NCI-H146 (cell line): Measurements from ENCODE around the gene MOB1B.
"Not testable (repeated sequence)": the region's sequence is repeated elsewhere in the genome, so short reads cannot be mapped to it uniquely, and the experiment has no call there.

Experiments
- DNase-seq: peaks from one replicate; lab custom pipeline; 2025; lab: John Stamatoyannopoulos, UW

MOB1B gene

DNA sequence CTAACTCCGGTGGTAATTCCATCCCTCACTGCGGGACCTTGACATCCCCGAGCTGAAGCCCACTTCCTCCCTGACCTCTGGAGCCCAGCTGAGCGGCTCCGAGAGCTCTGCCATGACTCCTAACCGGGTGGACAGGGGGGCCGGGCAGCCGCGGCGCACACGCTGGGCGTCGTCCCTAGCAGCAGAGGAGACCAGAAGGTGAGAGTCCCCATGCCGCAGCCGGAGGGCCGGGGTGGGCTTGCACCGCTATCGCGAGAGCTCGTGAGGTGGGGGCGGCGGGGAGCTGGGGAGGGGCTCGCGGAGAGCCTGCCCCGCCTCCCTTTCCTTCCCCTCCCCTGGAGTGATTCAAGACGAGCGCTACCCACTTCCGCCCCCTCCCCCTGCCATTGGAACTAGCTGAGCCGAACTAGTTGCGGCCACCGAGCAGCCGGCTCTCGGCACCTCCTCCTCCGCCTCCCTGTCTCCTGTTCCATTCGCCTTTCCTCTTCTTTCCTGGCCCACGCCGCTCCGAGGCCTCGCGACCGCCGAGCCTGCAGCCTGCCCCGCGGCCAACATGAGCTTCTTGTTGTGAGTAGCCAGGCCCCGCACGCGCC is at the start of gene MOB1B:
MOB1B (plus strand) TSS at position 386 of the 593 bp plus-strand sequence; CDS start at position 554, 168 bp downstream.
- peak; percentile 89 for DNase-seq

- DNase-seq, result no peak
Observed at GRCh38 chr4:70855464-70855863, 46.7 kb upstream of the MOB1B start.

DNA sequence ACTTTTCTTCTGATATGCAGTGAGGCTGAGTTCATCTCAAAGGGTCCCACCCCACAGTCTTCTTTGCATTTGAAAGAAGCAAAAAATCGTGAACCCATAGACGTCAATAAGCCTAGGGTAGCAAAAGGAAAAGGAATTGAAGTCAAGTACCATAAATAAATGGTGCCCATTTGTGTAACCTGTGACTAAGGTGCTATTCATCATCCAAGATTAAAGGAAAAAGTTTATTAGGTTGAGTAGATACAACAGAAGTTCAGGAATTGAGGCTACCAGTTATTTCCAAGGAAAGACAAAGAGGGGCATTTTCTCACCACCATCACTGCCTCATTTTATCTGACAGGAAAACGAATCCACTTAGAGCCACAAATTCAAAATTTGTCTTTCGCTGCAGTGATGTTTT is 43.7 kb upstream of the MOB1B start:
- no peak for DNase-seq

DNA sequence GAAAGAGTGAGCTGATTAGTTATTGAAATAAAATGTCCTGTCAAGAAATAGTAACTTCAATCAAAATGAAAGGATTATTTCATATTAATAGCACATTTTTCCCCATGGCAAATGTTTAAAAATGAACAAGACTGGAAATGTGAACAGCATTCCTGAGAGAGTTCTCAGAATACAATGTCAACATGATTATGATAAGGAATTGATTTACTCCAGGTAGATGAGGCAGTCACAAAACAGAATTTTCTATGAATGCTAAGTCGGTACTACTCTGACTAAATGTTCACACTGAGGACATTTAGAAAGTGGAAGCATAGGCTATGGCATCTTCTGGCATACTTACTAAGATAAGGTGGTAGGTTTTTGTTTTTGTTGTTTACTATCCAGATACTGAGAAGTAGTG is 43.1 kb upstream of the MOB1B start:
- DNase-seq, result no peak

DNA sequence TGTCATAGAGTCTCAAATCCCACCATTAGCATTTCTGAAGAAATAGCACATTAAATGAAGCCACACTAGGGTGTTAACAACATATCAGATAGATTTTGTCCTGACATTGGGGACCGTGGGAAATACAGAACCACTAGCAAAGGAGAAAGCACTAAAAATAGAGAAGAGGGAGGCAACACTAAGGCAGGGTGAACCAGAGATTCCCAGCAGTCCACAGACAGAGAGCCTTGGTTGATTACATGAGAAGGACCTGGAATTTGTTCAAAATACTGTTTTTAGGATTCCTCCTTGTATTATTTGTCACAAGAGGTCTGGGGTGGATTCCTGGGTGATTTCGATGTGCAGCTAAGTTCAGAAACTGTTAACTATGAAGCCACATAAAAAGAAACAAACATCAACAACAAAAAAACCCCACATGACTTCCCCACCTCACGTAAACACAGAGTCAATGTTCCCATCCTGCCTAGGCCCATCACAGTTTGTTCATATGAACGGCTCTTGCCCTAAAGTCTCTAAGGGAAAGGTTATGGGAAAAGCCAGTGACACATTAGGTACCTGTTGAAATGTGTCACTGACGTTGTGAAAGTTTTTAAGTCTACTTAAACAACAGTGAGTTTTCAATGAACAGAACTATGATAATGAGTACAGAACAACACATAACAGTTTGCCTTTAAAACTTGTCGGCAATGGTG is 38.9 kb upstream of the MOB1B start:
- no peak for DNase-seq

- no peak for DNase-seq
Observed at GRCh38 chr4:70868778-70869177, 33.4 kb upstream of the MOB1B start.

DNA sequence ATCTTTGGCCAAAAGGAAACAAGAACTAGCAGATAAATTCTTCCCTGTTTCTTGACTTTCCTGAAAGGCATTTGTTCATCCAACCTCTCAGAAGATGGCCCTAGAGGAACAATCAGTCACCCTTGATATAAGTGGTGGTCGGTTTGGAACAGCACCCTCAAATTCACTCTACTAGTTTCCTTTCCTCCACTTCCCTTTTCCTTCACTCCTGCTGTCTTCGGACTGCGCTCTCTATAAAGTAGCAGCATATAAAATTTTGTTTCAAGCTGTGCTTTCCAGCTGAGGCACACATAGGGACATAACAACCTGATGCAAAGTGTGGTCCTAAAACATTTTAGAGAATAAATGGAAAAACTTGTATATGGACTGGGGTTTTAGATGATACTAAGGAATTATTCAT is 29.0 kb upstream of the MOB1B start:
- DNase-seq, result no peak

- DNase-seq, result peak; percentile 6
Observed at GRCh38 chr4:70874268-70875156, 27.7 kb upstream of the MOB1B start.

DNA sequence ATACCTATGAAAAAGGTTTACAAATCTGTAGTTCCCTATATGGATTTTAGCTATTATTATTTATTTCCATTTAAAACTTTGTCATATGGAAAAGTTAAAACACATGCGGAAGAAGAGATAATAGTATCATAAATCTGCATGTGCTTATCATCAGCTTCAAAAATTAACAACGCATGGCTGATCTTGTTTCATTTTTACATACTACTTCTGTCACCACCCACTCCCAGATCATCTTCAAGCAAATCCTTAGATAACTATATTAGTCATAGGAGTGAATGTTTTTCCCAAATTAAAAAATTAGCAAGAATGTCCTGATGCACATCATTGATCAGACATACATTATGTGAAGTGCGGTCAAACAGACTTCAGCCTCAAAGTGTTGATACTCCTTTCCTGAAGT is 24.6 kb upstream of the MOB1B start:
- DNase-seq, result no peak

GRCh38 chr4:70880739-70881138 is 21.4 kb upstream of the MOB1B start:
- DNase-seq, result no peak

- peak; percentile 27 for DNase-seq
Observed at GRCh38 chr4:70885174-70885573, 17.0 kb upstream of the MOB1B start.

- no peak for DNase-seq
Observed at GRCh38 chr4:70892086-70892769, 9.9 kb upstream of the MOB1B start.

DNA sequence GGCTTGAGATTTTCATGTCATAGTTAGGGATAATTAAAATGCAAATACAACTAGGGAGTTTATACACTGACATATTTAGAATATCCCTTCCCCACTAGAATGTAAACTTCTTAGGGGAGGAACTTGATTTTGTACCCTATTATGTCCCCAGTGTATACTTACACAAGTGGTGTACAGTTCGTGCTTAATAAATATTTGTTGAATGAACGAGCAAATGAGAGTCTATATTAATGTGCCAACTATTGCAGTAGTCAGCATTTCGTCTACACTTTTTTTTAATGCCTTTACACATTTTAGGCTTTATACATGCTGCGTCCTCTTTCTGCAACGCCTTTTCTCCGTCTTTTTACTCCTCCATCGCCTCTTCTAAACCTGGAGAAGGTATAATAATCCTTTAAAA is 8.4 kb upstream of the MOB1B start:
- no peak for DNase-seq

- DNase-seq, result no peak
Observed at GRCh38 chr4:70895405-70895804, 6.8 kb upstream of the MOB1B start.

- no peak for DNase-seq
Observed at GRCh38 chr4:70895811-70896491, 6.2 kb upstream of the MOB1B start.

DNA sequence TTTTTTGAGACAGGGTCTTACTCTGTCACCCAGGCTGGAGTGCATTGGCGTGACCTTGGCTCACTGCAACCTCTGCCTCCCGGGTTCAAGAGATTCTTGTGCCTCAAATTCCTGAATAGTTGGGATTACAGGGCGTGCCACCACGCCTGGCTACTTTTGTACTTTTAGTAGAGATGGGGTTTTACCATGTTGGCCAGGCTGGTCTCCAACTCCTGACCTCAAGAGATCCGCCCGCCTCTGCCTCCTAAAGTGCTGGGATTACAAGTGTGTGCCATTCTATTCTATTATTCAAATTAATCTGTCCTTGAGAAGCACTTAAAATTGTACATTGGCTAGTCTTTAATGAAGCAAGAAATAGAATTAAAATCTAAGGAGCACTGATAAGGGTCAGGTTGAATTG is 3.6 kb upstream of the MOB1B start:
- not testable (repeated sequence) for DNase-seq

GRCh38 chr4:70901607-70901983 is 574 bp upstream of the MOB1B start:
- DNase-seq, result peak; percentile 39

DNA sequence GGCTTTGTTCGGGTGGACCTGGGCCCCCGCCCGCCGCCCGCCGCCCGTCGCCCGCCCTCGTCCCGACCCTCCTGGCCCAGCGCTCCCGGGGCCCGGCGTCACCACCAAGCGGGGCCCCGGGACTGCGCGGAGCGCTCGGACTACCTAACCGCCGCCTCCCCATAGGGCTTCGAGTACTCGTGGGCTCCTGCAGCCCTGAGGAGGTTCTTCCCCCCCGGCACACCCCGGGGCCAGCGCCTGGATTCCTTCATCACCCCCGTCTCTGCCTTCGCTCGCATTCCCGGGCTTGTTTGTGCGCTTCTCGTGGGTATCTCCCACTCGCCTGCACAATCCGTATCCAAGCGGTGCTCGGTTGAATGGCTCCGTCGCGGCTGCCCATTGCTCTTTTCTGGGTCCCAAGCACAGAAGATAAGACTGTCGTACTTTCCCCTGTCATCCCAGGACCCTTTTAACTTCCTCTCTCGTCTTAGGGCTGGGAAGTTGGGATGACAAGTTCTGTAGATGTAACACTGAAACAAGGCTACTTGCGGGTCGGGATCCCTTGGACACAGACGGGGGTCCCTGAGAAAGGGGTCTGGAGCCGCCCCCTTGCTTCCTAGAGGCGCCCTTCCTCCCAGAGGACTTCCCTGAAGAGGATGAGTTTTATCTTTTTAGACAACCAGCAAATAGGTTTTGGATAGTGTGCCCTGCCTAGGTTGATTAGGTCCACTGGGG is 565 bp downstream of the MOB1B start:
- DNase-seq, result no peak

GRCh38 chr4:70903291-70903603 is 1.1 kb downstream of the MOB1B start:
- no peak for DNase-seq

DNA sequence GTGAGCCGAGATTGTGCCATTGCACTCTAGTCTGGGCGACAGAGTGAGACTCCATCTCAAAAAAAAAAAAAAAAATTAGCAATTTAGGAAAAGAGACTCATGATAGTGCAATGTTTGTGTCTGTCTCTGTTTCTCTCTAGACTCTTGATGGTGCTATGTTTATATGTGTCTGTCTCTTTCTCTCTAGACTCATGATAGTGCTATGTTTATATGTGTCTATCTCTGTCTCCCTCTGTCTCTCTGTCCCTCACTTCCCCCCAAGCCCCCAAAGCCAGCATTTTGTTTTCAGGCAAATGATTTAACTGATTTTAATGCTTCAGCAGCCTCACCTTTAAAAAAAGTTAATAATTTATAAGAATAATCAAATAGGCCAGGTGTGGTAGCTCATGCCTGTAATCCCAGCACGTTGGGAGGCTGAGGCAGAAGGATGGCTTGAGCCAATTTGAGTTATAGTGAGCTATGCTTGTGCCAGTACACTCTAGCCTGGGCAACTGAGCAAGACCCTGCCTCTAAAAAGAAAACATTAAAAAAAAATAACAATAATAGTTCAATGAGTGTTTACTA is 6.9 kb downstream of the MOB1B start:
- DNase-seq, result no peak

DNA sequence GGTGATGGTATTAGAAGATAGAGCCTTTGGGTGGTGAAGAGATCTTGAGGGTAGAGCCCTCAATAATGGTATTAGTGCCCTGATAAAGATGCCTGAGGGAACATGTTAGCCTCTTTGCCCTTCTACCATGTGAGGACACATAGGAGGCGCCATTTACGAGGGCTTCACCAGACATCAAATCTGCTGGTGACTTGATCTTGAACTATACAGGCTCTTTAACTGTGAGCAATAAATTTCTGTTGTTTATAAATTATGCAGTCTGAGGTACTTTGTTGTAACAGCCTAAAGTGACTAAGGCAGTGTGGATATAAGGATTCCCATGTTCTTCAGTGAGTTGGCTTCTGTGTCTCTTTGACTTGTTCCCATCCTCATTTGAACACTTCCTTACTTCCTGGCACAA is 11.8 kb downstream of the MOB1B start:
- DNase-seq, result no peak
